ENCODE measurements around the gene SLC16A11.
"Not testable (repeated sequence)": the region's sequence is repeated elsewhere in the genome, so short reads cannot be mapped to it uniquely, and the experiment has no call there.

SLC16A11 gene

GRCh38 chr17:7058831-7059447 lies 15.0 kb upstream of the SLC16A11 start:
- DNase-seq (ENCODE audit: low read depth), result no peak

DNA sequence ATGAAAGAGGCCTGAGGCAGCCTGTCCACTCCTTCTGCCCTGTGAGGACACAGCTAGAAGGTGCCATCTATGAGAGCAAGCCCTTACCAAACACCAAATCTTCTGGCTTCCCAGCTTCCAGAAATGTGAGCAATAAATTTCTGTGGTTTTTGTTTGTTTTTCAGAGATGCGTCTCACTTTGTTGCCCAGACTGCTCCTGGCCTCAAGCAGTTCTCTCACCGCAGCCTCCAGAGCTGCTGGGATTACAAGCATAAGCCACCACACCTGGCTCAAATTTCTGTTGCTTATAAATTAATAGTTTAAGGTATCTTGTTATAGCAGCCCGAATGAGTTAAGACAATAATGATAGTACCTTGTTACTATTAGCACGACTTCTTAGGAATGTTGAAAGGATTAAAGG lies 12.5 kb upstream of the SLC16A11 start:
- DNase-seq (ENCODE audit: low read depth), result no peak

GRCh38 chr17:7050583-7050982 lies 6.7 kb upstream of the SLC16A11 start:
- not testable (repeated sequence) for DNase-seq (ENCODE audit: low read depth)

DNA sequence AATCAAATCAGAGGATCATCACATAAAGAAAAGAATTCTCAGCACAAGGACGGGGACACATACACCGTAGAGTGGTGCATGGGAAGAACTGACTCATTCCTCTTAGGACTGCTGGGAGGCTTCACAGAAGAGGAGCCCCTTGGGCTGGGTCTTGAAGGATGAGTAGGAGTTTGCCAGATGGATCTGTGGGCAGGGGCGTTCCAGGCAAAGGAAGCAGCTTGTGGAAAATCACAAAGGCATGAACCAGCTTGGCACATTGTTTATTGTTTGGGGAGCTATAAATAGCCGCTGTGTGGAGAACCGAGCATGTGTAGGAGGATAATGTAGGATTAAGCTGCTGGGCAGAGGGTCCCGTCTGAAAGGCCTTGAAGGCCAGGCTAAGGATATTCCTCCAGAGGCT lies 5.1 kb upstream of the SLC16A11 start:
- no peak for DNase-seq (ENCODE audit: low read depth)

DNA sequence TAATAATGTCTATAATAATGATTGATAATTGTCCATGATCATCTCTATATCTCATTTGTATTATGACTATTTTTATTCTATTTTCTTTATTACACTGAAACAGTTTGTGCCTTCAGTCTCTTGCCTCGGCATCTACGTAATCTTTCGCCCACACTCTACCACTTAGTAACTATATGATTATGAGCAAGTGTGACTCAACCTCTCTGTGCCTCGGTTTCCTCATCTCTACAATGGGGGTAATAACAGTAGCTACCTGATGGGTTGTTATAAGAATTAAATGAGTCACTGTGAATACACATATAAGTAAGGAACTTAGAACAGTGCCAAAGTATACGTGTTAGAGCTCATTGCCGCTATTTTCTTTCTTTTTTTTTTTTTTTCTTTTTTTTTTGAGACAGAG lies 3.7 kb upstream of the SLC16A11 start:
- no peak for DNase-seq (ENCODE audit: low read depth)

- peak; percentile 84 for DNase-seq (ENCODE audit: low read depth)
These were observed 3.0 kb upstream of the SLC16A11 start for GRCh38 chr17:7046725-7047397.

DNA sequence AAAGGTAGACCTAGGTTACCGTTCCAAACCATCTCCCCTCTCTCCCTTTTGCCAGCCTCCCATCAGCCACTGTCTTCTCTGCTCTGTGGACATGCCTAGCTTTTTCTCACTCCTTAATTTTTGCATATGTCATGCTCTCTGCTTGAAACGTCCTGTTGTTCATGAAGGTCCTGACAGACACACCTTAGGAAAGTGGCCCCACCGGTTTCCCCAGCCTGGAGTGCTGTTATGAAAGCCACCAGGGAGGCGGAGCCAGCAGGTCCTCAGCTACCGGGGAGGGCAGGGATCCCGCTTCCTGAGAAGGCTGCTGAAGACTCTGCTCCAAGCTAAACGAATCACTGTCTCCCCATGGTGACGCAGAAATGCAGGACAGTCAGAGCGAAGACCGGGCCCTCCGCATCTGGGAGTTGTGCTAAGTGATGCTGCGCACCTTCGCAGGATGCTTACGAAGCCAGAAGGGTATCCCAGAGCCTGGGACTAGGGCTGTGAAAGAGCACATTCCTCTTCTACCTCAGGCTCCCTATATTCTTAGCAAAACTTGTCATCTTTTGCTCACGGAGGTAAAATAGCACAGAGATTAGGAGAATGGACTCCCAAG lies 2.3 kb upstream of the SLC16A11 start:
- DNase-seq (ENCODE audit: low read depth), result no peak

DNA sequence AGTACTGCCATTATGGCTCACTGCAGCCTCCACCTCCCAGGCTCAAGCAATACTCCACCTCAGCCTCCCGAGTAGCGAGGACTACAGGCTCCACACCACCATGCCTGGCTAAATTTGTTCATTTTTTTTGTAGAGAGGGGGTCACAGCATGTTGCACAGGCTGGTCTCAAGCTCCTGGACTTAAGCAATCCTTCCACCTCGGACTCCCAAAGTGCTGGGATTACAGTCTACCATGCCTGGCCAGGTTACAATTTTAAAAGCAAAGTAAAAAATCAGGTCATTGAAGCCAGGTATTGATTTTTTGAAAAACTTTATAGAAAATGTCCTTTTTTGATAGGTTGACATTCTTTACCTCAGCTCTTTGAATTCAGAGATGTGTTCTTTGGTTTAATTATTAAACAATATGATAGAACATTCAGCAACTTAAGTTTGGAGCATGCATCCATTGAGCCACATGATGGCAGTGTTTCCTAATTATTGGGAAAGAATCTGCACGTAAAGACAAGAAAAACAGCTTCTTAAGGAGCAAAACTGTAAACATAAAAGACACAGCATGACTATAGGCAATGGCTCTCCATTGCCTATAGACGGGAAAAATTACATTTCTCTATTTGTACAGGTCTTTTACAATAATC lies 1.7 kb upstream of the SLC16A11 start:
- DNase-seq (ENCODE audit: low read depth), result no peak

DNA sequence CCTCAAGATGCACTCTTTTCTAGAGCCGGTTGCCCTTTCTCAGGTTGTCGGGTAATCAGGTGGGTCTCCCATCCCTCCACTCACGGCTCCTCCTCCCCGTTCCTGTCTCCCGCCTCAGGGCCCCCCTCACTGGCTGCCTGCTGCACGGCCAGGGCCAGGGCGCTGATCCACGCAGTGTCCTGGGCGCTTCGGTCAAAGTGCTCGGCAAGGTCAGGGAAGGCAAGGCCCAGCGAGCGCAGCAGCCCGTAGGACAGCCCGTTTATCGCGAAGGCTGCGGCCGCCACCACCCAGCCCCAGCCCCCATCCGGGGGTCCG lies 753 bp downstream of the SLC16A11 start:
- DNase-seq (ENCODE audit: low read depth), result no peak

GRCh38 chr17:7042501-7043181 lies 1.3 kb downstream of the SLC16A11 start:
- no peak for DNase-seq (ENCODE audit: low read depth)

DNA sequence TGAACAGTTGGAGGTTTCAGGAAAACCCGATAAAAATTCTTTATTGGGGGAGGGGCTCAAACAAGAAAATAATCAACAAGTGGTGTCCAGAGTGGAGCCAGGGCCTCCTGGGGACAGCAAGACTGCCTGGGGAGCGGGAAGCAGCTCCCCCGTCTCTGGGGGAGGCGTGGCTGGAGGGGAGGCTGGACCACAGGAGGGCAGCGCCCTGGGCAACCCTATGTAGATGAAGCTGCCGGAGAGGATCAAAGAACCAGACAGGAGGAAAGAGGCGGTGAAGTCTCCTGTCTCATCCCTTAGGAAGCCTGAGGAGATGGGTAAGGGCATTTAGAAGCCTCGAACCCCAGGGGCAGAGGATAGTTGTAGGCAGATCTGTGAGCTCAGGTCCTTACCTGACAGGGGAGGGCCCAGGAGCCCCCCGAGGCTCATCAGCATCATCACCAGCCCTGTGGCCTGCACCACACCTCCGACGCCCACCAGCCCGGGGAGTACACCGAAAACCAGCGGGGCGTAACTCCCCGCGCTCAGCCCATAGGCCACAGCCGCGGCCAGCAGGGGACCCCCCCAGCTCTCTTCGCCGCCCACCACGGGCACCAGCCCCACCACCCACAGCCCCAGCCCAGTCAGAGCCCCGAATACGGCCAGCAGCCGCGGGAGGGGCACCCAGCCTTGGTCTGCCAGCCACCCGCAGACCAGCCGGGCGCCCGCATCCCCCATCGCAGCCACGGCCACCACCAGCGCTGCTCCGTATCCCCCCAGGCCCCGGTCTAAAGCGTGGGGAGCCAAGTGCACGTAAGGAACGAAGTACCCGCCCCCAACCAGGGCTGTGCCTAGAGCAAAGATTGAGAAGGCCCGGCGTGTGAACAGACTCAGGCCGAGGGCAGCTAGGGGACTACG lies 2.0 kb downstream of the SLC16A11 start:
- DNase-seq (ENCODE audit: low read depth), result no peak

GRCh38 chr17:7039832-7040231 lies 4.1 kb downstream of the SLC16A11 start:
- no peak for DNase-seq (ENCODE audit: low read depth)

DNA sequence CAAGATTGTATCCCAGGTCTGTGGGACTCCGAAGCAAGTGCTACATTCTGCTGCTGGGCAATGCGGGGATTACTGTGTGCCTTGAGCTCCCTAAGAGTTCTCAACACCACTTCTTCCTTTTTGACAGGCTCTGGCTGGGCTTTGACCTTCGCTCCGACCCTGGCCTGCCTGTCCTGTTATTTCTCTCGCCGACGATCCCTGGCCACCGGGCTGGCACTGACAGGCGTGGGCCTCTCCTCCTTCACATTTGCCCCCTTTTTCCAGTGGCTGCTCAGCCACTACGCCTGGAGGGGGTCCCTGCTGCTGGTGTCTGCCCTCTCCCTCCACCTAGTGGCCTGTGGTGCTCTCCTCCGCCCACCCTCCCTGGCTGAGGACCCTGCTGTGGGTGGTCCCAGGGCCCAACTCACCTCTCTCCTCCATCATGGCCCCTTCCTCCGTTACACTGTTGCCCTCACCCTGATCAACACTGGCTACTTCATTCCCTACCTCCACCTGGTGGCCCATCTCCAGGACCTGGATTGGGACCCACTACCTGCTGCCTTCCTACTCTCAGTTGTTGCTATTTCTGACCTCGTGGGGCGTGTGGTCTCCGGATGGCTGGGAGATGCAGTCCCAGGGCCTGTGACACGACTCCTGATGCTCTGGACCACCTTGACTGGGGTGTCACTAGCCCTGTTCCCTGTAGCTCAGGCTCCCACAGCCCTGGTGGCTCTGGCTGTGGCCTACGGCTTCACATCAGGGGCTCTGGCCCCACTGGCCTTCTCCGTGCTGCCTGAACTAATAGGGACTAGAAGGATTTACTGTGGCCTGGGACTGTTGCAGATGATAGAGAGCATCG lies 5.6 kb downstream of the SLC16A11 start:
- DNase-seq (ENCODE audit: low read depth), result no peak

DNA sequence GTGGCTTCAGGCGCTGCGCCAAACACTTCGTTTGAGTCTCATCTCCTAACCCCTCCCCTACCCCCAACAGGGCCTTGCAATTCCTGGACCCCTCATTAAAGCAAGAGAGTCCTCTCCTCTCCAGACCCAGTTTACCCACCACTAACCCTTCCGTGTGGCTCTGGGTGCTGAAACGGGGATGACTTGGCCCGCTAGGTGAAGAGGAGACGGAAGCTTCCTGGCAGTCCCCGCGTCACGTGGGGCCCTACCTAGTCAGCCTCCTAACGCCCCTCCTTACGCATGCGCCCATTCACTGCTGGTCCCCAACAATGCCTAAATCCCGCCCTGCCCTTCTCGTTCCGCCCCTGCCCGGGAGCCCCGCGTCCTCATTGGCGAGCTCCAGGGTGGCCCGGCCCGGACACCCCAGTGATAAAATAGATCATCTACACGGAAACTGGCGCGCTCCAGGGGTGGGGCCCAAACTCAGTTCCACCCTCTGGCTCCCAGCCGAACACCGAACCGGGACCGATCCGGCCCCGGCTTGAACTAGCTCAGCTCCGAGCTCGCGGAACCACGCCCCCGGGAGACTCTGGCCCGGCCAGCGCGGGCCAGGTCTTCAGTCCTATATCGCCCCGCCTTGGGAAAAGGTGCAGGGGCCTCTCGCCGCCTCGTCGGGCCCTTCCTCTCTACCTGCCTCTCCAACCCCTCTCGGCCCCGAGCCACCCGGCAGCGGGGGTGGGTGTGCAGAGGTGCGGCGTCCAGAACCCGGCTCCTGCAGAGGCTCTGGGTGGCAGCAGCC lies 8.1 kb downstream of the SLC16A11 start, which contains the start of gene SLC16A13:
TSS of gene SLC16A13 (plus strand) at position 425 of the 778 bp plus-strand sequence. CDS start 368 bp downstream, outside the sequence.
- peak; percentile 99 for DNase-seq (ENCODE audit: low read depth)

- no peak for DNase-seq (ENCODE audit: low read depth)
These were observed 8.8 kb downstream of the SLC16A11 start for GRCh38 chr17:7034955-7035590.

GRCh38 chr17:7029659-7030058 lies 14.2 kb downstream of the SLC16A11 start:
- DNase-seq (ENCODE audit: low read depth), result no peak

DNA sequence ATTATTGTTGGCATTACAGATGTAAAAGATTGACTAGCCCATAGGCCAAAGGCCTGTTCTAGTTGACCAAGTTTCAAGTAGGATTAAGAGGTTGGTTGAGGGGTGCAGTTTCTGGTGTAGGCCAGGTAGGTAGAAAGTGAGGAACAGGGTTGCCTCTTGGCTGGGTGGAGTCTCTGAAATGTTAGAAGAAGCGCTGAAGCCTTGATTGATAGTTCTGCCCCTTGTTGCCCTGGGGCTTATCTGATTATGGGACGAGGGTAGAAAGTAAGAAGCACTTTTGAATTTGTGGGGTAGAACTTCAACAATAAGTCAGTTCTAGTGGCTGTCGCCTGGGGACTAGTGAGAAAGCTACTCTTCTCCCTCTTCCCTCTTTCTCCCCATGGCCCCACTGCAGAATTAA lies 14.8 kb downstream of the SLC16A11 start:
- no peak for DNase-seq (ENCODE audit: low read depth)

- DNase-seq (ENCODE audit: low read depth), result no peak
These were observed 16.6 kb downstream of the SLC16A11 start for GRCh38 chr17:7027335-7027734.

DNA sequence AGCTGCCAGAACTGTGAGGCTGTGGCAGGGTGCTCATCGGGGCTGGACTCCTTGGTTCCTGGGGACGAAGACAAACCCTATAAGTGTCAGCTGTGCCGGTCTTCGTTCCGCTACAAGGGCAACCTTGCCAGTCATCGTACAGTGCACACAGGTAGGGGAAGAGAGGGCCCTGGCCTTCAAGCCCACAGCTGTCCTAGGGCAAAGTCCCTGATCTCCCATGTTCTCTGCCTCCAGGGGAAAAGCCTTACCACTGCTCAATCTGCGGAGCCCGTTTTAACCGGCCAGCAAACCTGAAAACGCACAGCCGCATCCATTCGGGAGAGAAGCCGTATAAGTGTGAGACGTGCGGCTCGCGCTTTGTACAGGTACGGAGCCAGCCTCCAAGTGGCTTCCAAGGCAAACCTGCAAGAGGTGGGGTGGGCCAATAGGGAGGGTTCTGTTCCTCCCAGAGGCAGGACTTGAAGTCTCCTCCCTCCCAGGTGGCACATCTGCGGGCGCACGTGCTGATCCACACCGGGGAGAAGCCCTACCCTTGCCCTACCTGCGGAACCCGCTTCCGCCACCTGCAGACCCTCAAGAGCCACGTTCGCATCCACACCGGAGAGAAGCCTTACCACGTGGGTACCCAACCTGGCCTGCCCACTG lies 17.3 kb downstream of the SLC16A11 start:
- no peak for DNase-seq (ENCODE audit: low read depth)
